ENCODE results near the gene DDX19B. TPM values are rescaled to one million over a fixed set of nuclear protein-coding genes. Genes with fewer than 3 reads are reported as not detected.
"Not testable (repeated sequence)": the region's sequence is repeated elsewhere in the genome, so short reads cannot be mapped to it uniquely, and the experiment has no call there.

The DDX19B gene
- total and polyA plus RNA-seq, 10 donors: 17.5 to 35.3 (median 27.3) TPM

GRCh38 chr16:70270176-70270575 is 28.8 kb upstream of the DDX19B start:
- Histone ChIP-seq H3K36me3 (peaks cover 0 to 100% (median 91%) of the 10 kb centered on the region in 6 donors), H3K9me3 (no peaks in the 10 kb centered on the region), H3K27me3 (replicated peaks in 1 of 7) (no peaks in the 10 kb centered on the region), H3K27ac (no peak overlapping the region), H3K4me3 (no peak overlapping the region), H3K4me1 (no peaks in the 10 kb centered on the region)
- DNase-seq: peak; percentile 15
- no peak for TF ChIP-seq POLR2A (IDR thresholded peaks at IDR 0.05)
- TF ChIP-seq CTCF (IDR thresholded peaks at IDR 0.05 in 8 of 11, conservative IDR thresholded peaks at IDR 0.05 in 3 of 11): no peak
- no peak for TF ChIP-seq POLR2AphosphoS5 (IDR thresholded peaks at IDR 0.05)
- intact Hi-C loops (cut with DNase I; ENCODE audit: low total_unique reads): no loop called here
- WGBS, 5 donors: 90 to 97% (median 93%) methylated on average over 3 of the region's 3 CpGs

GRCh38 chr16:70271696-70272095 is 27.3 kb upstream of the DDX19B start:
- Histone ChIP-seq H3K36me3 (peaks cover 0 to 100% (median 91%) of the 10 kb centered on the region in 6 donors), H3K9me3 (no peaks in the 10 kb centered on the region), H3K4me1 (no peaks in the 10 kb centered on the region), H3K27ac (no peak overlapping the region), H3K4me3 (no peak overlapping the region), H3K27me3 (replicated peaks in 1 of 7) (no peaks in the 10 kb centered on the region)
- DNase-seq: no peak
- intact Hi-C loops (cut with DNase I; ENCODE audit: low total_unique reads): no loop called here
- 92 to 96% (median 95%) methylated on average over 10 of the region's 10 CpGs for WGBS, 5 donors
- TF ChIP-seq POLR2AphosphoS5 (IDR thresholded peaks at IDR 0.05): no peak
- TF ChIP-seq CTCF (IDR thresholded peaks at IDR 0.05 in 8 of 11, conservative IDR thresholded peaks at IDR 0.05 in 3 of 11): no peak
- TF ChIP-seq POLR2A (IDR thresholded peaks at IDR 0.05): no peak

- Histone ChIP-seq H3K27me3 (replicated peaks in 1 of 7) (no peaks in the 10 kb centered on the region), H3K9me3 (no peaks in the 10 kb centered on the region), H3K4me3 (no peak overlapping the region), H3K27ac (no peak overlapping the region), H3K4me1 (no peaks in the 10 kb centered on the region), H3K36me3 (peaks cover 4 to 100% (median 90%) of the 10 kb centered on the region in 6 donors)
- DNase-seq: no peak
- 90 to 97% (median 97%) methylated on average over 1 of the region's 1 CpG for WGBS, 5 donors
- no peak for TF ChIP-seq CTCF (IDR thresholded peaks at IDR 0.05 in 8 of 11, conservative IDR thresholded peaks at IDR 0.05 in 3 of 11)
- TF ChIP-seq POLR2A (IDR thresholded peaks at IDR 0.05): no peak
- no peak for TF ChIP-seq POLR2AphosphoS5 (IDR thresholded peaks at IDR 0.05)
- intact Hi-C loops (cut with DNase I; ENCODE audit: low total_unique reads): no loop called here
These were observed 22.6 kb upstream of the DDX19B start for GRCh38 chr16:70276392-70276791.

- Histone ChIP-seq H3K4me3 (peak overlapping the region in 4 of 8 donors; percentile 80 to 93 (median 90)), H3K27ac (peak overlapping the region in 2 of 8 donors; percentile 89 to 99), H3K4me1 (peaks cover 0 to 59% (median 25%) of the 10 kb centered on the region in 6 donors), H3K36me3 (peaks cover 0 to 31% (median 8%) of the 10 kb centered on the region in 6 donors)
- WGBS, 5 donors: 91 to 97% (median 93%) methylated on average over 16 to 17 of the region's 17 CpGs
- H3K27me3 ChIP-seq (replicated peaks in 1 of 7); DNase-seq; H3K9me3 ChIP-seq; intact Hi-C loops (cut with DNase I; ENCODE audit: low total_unique reads): not testable (repeated sequence)
These were observed 11.5 kb upstream of the DDX19B start for GRCh38 chr16:70287304-70287971.
